ENCODE results near the gene LTBP2. TPM values are rescaled to one million over a fixed set of nuclear protein-coding genes. Genes with fewer than 3 reads are reported as not detected.

Gene LTBP2
- total RNA-seq, 2 experiments from 2014 or later = 0.04 to 0.05 TPM

GRCh38 chr14:74474376-74474775, 137.7 kb downstream of the LTBP2 start:
- no peaks in the 10 kb centered on the region for H3K9me3 Mint-ChIP-seq
- H3K4me1 Mint-ChIP-seq (ENCODE audit: low read depth) = peaks cover 5% of the 10 kb centered on the region
- no peaks in the 10 kb centered on the region for H3K27me3 Mint-ChIP-seq
- no peak overlapping the region for H3K27ac Mint-ChIP-seq
- POLR2A ChIA-PET = interaction anchor here (1.0 kb wide), 1 partner anchor 10 kb away, joined by 3 read pairs; no protein-coding TSS in a partner anchor
- ATAC-seq (no peak), DNase-seq (no peak)
- no peak for TF ChIP-seq CTCF (IDR thresholded peaks at IDR 0.05)
- H3K36me3 Mint-ChIP-seq (ENCODE audit: low read depth) = no peaks in the 10 kb centered on the region
- intact Hi-C loops (cut with micrococcal nuclease) = no loop called here
- no peak overlapping the region for H3K4me3 Mint-ChIP-seq
- CTCF ChIA-PET = interaction anchor here (1.6 kb wide), 1 partner anchor 12 kb away, joined by 3 read pairs; no protein-coding TSS in a partner anchor

GRCh38 chr14:74472601-74473000, 139.4 kb downstream of the LTBP2 start:
- intact Hi-C loops (cut with micrococcal nuclease) = no loop called here
- no peak overlapping the region for H3K4me3 Mint-ChIP-seq
- DNase-seq (no peak), ATAC-seq (no peak)
- no peaks in the 10 kb centered on the region for H3K9me3 Mint-ChIP-seq
- POLR2A ChIA-PET = no interaction called here
- H3K27me3 Mint-ChIP-seq = no peaks in the 10 kb centered on the region
- TF ChIP-seq CTCF (IDR thresholded peaks at IDR 0.05) = no peak
- H3K36me3 Mint-ChIP-seq (ENCODE audit: low read depth) = no peaks in the 10 kb centered on the region
- CTCF ChIA-PET = no interaction called here
- peaks cover 5% of the 10 kb centered on the region for H3K4me1 Mint-ChIP-seq (ENCODE audit: low read depth)
- H3K27ac Mint-ChIP-seq = no peak overlapping the region

GRCh38 chr14:74469548-74470518, 142.2 kb downstream of the LTBP2 start:
- Mint-ChIP-seq H3K9me3 (no peaks in the 10 kb centered on the region), H3K27me3 (no peaks in the 10 kb centered on the region), H3K36me3 (ENCODE audit: low read depth) (no peaks in the 10 kb centered on the region), H3K4me3 (no peak overlapping the region), H3K4me1 (ENCODE audit: low read depth) (no peaks in the 10 kb centered on the region), H3K27ac (no peak overlapping the region)
- no peak for DNase-seq
- ATAC-seq = no peak
- TF ChIP-seq CTCF (IDR thresholded peaks at IDR 0.05) = no peak
- POLR2A ChIA-PET = interaction anchor here (0.6 kb wide), 1 partner anchor 42 kb away, joined by 3 read pairs; no protein-coding TSS in a partner anchor
- intact Hi-C loops (cut with micrococcal nuclease) = no loop called here
- CTCF ChIA-PET = interaction anchor here (0.8 to 1.5 kb wide), 2 partner anchors 9 to 10 kb away, joined by 3 read pairs; no protein-coding TSS in a partner anchor

GRCh38 chr14:74468513-74468912, 143.5 kb downstream of the LTBP2 start:
- ChIA-PET CTCF (no interaction called here), POLR2A (no interaction called here)
- ATAC-seq = no peak
- Mint-ChIP-seq H3K27me3 (no peaks in the 10 kb centered on the region), H3K9me3 (no peaks in the 10 kb centered on the region), H3K4me3 (no peak overlapping the region), H3K36me3 (ENCODE audit: low read depth) (no peaks in the 10 kb centered on the region), H3K27ac (no peak overlapping the region), H3K4me1 (ENCODE audit: low read depth) (no peaks in the 10 kb centered on the region)
- TF ChIP-seq CTCF (IDR thresholded peaks at IDR 0.05) = no peak
- intact Hi-C loops (cut with micrococcal nuclease) = no loop called here
- DNase-seq = no peak

GRCh38 chr14:74465335-74465734, 146.7 kb downstream of the LTBP2 start:
- Mint-ChIP-seq H3K9me3 (no peaks in the 10 kb centered on the region), H3K27ac (no peak overlapping the region), H3K36me3 (ENCODE audit: low read depth) (no peaks in the 10 kb centered on the region), H3K4me1 (ENCODE audit: low read depth) (no peaks in the 10 kb centered on the region), H3K27me3 (peaks cover 1% of the 10 kb centered on the region), H3K4me3 (no peak overlapping the region)
- intact Hi-C loops (cut with micrococcal nuclease) = no loop called here
- ChIA-PET POLR2A (interaction anchor here (0.7 kb wide), 1 partner anchor 93 kb away, joined by 3 read pairs; no protein-coding TSS in a partner anchor), CTCF (no interaction called here)
- TF ChIP-seq CTCF (IDR thresholded peaks at IDR 0.05) = no peak
- ATAC-seq (no peak), DNase-seq (no peak)
